Prostate gland (tissue), 2 donors: ENCODE data around the gene ADK. TPM values are rescaled to one million over a fixed set of nuclear protein-coding genes. Genes with fewer than 3 reads are reported as not detected.

Experiments
- DNase-seq: peaks from one replicate; pipeline ENCODE4 v3.0.0-alpha.2; 2019; ENCODE audit warnings: low spot score
- H3K27ac ChIP-seq, 2 donors: fragments of 200-600 bp; sonication (generic); 2 replicates each; pipeline ENCODE4 v1.5.1; 2017 to 2019
- H3K27me3 ChIP-seq: fragments of 200-600 bp; sonication (generic); replicated peaks from 2 replicates; pipeline ENCODE4 v1.5.1; 2019; ENCODE audit not compliant: insufficient read depth
- H3K36me3 ChIP-seq, 2 donors: fragments of 200-600 bp; sonication (generic); 1 replicate in 1 of 2; 2 replicates in 1 of 2; pipeline versions ENCODE4 v1.5.1 to v1.8.1; 2017 to 2019
- H3K4me1 ChIP-seq: fragments of 200-600 bp; sonication (generic); replicated peaks from 2 replicates; pipeline ENCODE4 v1.5.1; 2019
- H3K4me3 ChIP-seq, 2 donors: fragments of 200-600 bp; sonication (generic); 2 replicates each; pipeline ENCODE4 v1.5.1; 2017 to 2019
- H3K9me3 ChIP-seq: fragments of 200-600 bp; sonication (generic); 2 replicates; pipeline ENCODE4 v1.5.1; 2017
- CTCF ChIP-seq, 4 experiments: fragments of 200-600 bp in 2 of 4; fragments of 450-650 bp in 2 of 4; sonication (generic) in 2 of 4; IDR thresholded peaks; 1 replicate in 3 of 4; 2 replicates in 1 of 4; pipeline ENCODE4 v1.5.1; 2016 to 2019; ENCODE audit warnings: antibody characterized with exemption in 4 of 4, mild to moderate bottlenecking in 2 of 4, moderate library complexity in 2 of 4
- POLR2A ChIP-seq: fragments of 450-650 bp; IDR thresholded peaks from one replicate; pipeline ENCODE4 v1.6.1; 2016; ENCODE audit warnings: antibody characterized with exemption, mild to moderate bottlenecking
- POLR2AphosphoS5 ChIP-seq: sonication (generic); formaldehyde crosslinking; IDR thresholded peaks from one replicate; pipeline ENCODE4 v1.6.1; 2017; ENCODE audit warnings: antibody characterized with exemption
- WGBS: methylation state at CpG from one replicate; pipeline ENCODE4 v1.1.5; 2018; 5-methylcytosine and 5-hydroxymethylcytosine counted together
- intact Hi-C: fragments of 100-400 bp; cut with DNase I; formaldehyde crosslinking; loops from one replicate; pipeline ENCODE4 v1.14.2; 2022
- total RNA-seq, 2 donors: library from RNA; depleted of rRNA; stranded (reverse); fragments of >200 nt; gene quantifications; one replicate each; pipeline ENCODE4 v1.1.0, GENCODE V29; 2016

ADK gene
- total RNA-seq, 2 donors from 2014 or later: 34.1 to 42.5 TPM

GRCh38 chr10:74244807-74245206 is 93.8 kb downstream of the ADK start:
- H3K36me3 ChIP-seq: no peaks in the 10 kb centered on the region
- DNase-seq: no peak
- intact Hi-C loops: loop anchor here (5.0 kb wide), 1 partner anchor 862 kb away; a partner anchor contains a TSS
- no peak for TF ChIP-seq POLR2AphosphoS5
- no peak for TF ChIP-seq POLR2A
- TF ChIP-seq CTCF (IDR thresholded peaks at IDR 0.05): no peak
- H3K27ac ChIP-seq: no peak overlapping the region
- H3K4me1 ChIP-seq: no peaks in the 10 kb centered on the region
- H3K9me3 ChIP-seq: no peaks in the 10 kb centered on the region
- H3K27me3 ChIP-seq: no peaks in the 10 kb centered on the region
- 60% methylated on average over 2 of the region's 2 CpGs for WGBS
- no peak overlapping the region for H3K4me3 ChIP-seq

- TF ChIP-seq POLR2A (no peak), POLR2AphosphoS5 (no peak), CTCF (IDR thresholded peaks at IDR 0.05) (no peak)
- no peak for DNase-seq
- Histone ChIP-seq H3K4me1 (no peaks in the 10 kb centered on the region), H3K27ac (no peak overlapping the region), H3K36me3 (no peaks in the 10 kb centered on the region), H3K9me3 (no peaks in the 10 kb centered on the region), H3K4me3 (no peak overlapping the region), H3K27me3 (no peaks in the 10 kb centered on the region)
- intact Hi-C loops: no loop called here
These were observed 95.5 kb downstream of the ADK start for GRCh38 chr10:74246495-74246894.

- H3K36me3 ChIP-seq: no peaks in the 10 kb centered on the region
- no peaks in the 10 kb centered on the region for H3K9me3 ChIP-seq
- intact Hi-C loops: no loop called here
- 96% methylated on average over 1 of the region's 1 CpG for WGBS
- H3K27me3 ChIP-seq: no peaks in the 10 kb centered on the region
- no peak for DNase-seq
- H3K4me3 ChIP-seq: no peak overlapping the region
- no peak for TF ChIP-seq POLR2A
- no peak for TF ChIP-seq CTCF (IDR thresholded peaks at IDR 0.05)
- TF ChIP-seq POLR2AphosphoS5: no peak
- H3K4me1 ChIP-seq: no peaks in the 10 kb centered on the region
- H3K27ac ChIP-seq: no peak overlapping the region
These were observed 98.8 kb downstream of the ADK start for GRCh38 chr10:74249865-74250264.

GRCh38 chr10:74255214-74255613 is 104.2 kb downstream of the ADK start:
- no peak for DNase-seq
- Histone ChIP-seq H3K27ac (no peak overlapping the region), H3K36me3 (no peaks in the 10 kb centered on the region), H3K27me3 (no peaks in the 10 kb centered on the region), H3K4me1 (no peaks in the 10 kb centered on the region), H3K4me3 (no peak overlapping the region), H3K9me3 (no peaks in the 10 kb centered on the region)
- intact Hi-C loops: no loop called here
- no peak for TF ChIP-seq POLR2A
- TF ChIP-seq CTCF (IDR thresholded peaks at IDR 0.05): no peak
- no peak for TF ChIP-seq POLR2AphosphoS5

DNA sequence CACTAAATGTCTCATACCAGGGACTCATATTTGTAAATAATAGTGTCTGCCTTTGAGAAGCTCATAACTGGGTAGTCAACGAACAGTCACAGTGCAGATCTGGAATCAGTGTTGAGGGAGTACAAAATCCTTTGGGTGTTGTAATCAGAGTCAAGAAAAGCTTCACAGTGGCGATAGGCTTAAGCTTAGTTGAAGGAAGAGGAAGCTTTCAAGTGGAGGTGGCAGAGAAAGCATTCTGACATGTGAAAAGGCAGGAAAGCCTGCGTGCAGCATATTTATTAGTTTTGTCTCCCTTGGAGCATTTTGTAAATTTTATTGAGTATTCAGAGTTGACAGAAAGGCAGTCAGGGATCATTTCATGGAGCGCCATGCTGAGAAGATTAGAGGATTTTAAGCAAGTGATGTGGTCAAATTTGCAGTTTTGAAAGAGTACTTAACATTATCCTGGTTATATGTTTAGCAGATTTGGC is 104.9 kb downstream of the ADK start:
- Histone ChIP-seq H3K36me3 (no peaks in the 10 kb centered on the region), H3K27ac (no peak overlapping the region), H3K9me3 (no peaks in the 10 kb centered on the region), H3K4me1 (no peaks in the 10 kb centered on the region), H3K27me3 (no peaks in the 10 kb centered on the region), H3K4me3 (no peak overlapping the region)
- 52% methylated on average over 4 of the region's 4 CpGs for WGBS
- TF ChIP-seq POLR2AphosphoS5: no peak
- intact Hi-C loops: no loop called here
- no peak for DNase-seq
